Stimulated activated CD8-positive, alpha-beta memory T cell treated with anti-CD3 and anti-CD28 coated beads, Interleukin-15, amount 100 ng/mL, for 48 hours (primary cell): ENCODE measurements around the gene GSTA3.
"Not testable (repeated sequence)": the region's sequence is repeated elsewhere in the genome, so short reads cannot be mapped to it uniquely, and the experiment has no call there.

ENCODE experiments used
- DNase-seq, 2 donors: peaks; one replicate each; pipeline ENCODE4 v3.0.0-alpha.2; 2020; ENCODE audit warnings: low read depth in 2 of 2

Gene GSTA3

DNA sequence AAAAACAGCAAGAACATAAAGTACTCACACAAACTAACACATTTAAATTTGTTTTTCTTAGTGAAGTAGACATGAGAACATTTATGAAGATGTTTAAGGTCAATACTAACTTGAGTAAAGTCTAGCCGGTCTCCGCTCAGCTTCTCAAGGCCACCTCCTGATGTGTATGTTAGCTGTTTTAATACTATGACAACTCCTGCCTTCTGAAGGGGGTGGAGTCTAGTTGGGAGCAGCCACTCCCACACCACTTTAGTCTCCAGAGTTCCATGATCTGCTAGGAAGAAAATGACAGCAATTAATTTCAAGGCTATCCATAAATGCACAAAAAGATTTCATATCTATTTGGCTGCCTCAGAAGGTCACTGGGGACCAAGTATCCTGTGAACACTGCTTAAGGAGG, at the start of gene GSTA3:
GSTA3 (minus strand) TSS at position 168 of the 400 bp plus-strand sequence. CDS start 3,864 bp downstream, outside the sequence.
- DNase-seq, result no peak

DNA sequence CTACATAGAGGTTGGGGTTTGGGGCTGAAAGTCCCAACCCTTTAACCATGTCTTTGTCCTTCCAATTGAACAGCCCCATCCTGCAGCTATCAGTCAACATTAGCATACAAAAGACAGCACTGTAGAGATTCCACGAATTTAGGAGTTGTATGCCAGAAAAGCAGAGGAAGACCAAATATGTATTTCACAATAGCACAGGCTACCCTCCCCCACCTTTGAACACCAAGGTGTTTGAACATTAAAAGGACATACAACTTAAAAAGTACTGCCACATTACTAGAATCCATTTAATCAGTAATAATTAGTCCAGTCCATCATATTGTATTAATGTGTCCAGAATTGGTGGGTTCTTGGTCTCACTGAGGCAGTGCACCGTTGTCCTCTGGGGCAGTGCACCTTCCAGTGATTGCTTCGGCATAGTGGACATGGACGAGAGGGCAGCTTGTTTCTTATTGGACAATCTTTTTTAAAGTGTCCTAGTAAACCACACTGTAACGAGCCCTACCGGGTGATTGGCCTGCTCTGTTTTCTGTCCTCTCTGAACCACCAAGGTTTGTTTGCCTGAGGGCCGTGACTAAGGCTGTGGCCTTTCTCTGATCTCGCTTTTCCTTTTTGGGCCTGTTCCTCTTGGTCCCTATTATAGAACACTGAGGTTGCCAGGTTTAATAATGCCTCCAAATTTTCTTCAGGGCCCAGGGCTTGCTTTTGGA, 49.2 kb upstream of the GSTA3 start:
- DNase-seq, result no peak

DNA sequence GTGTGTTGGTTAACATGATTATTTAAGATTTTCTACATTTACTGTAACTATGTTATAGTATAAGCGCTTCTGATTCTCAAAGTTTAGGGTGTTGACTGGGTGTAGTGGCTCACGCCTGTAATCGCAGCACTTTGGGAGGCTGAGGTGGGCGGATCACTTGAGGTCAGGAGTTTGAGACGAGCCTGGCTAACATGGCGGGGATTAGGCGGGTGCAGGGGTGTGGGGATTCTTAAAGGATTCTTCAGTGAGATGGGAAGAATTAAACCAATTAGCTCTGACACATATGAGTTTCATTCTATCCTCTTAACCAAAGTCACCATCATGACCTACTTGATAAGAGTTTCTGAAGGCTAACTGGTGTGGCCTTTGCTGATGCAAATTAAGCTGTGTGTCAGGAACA, 46.4 kb upstream of the GSTA3 start:
- DNase-seq, result no peak

DNA sequence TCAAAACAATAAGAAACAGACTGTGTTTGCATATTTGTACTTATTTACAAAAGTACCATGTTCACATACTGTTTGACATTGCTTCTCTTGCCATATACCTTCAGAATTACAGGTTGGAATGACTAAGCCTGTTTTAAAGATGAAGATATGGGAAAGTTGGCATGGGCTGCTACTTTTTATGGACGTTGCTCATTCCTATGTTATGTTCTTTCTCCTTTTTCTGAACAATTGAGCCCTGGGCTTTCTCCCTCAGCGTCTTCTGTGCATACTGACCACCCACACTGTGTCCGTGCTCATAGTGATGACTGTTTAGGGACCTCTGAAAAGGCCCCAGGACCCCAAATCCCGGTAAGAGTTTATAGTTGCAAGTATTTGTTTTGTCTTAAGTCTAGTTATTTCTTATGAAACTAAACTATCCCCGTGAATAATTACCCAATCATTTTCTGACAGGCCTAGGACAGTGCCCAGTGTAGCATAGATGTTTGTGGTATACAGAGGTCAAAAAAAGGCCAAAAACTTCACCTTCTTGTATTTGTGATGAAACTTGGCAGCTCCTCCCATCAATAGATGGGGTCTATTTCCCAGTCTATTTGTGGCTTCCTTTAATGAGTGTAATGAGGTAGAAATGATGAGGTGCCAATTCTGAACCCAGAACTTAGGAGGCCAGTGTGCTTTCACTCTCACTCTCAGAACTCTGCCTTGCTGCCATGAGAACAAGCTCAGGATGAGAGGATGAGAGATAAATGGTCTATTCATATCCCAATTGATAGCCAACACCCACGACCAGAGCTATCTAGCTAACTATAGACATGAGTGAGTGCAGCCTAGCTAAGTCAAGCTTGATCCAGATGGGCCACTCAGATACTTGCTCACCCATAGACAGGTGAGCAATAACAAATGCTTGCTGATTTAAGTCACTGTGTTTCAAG, 44.7 kb upstream of the GSTA3 start:
- no peak for DNase-seq

DNA sequence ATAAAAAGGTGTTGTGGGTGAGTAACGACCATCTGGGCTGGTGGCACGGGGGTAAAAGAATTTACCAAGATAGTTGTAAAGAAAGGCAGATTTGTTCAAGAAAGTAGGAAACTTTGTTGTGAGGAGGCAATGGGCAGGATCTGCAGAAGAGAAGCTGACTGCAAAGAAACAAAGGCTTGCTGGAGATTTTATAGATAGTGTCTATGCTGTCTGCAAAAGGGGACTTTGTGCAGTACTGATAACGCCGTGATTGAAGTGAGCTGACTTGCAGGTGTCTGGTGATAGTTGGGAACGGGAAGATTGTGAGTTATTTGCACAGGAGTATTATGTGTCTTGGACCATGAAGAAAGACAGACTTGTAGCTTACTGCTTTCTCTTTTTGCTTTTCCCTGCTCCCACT, 36.8 kb upstream of the GSTA3 start:
- no peak for DNase-seq

DNA sequence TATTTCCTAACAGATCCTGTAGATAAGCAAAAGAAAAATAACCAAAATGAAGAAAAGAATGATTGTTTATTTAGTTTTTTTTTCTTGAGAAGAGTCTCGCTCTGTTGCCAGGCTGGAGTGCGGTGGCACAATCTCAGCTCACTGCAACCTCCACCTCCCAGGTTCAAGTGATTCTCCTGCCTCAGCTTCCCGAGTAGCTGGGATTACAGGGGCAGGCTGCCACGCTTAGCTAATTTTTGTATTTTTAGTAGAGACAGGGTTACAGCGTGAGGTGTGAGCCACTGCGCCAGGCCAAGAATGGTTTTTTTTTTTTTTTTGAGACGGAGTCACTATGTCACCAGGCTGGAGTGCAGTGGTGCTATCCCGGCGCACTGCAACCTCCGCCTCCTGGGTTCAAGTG, 33.3 kb upstream of the GSTA3 start:
- not testable (repeated sequence) for DNase-seq

DNA sequence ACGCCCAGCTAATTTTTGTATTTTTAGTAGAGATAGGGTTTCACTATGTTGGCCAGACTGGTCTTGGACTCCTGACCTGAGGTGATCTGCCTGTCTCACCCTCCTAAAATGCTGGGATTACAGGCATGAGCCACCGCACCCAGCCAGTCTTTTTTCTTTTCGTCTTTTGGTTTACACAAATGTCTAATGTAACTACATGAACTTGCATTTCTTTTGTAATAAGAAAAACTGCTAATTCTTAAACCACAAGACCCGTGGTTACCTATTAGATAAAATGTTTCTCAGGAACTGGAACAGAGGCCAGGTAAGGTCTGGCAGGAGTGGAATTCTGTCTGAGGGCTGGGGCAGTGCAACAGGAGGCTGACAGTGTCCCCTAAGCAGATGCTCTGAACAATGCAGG, 32.7 kb upstream of the GSTA3 start:
- DNase-seq, result no peak

DNA sequence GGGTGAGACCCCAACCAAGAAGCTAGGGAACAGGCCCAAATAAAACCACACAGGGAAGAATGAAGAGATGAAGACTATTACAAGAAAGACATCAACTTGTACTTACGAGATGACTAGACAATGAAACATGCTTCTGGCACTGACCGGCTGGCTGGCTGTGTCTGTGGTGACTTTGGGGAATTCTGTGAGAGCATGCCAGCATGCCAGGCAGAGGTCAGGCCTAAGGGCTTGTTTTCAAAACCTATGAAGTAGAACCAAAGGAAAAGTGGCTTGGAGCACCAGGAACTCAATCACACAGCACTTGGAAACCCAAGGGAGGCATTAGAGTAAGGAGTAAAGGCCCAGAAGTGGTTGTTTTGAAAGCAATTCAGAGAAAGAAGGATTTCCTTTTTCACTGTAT, 28.4 kb upstream of the GSTA3 start:
- no peak for DNase-seq

DNA sequence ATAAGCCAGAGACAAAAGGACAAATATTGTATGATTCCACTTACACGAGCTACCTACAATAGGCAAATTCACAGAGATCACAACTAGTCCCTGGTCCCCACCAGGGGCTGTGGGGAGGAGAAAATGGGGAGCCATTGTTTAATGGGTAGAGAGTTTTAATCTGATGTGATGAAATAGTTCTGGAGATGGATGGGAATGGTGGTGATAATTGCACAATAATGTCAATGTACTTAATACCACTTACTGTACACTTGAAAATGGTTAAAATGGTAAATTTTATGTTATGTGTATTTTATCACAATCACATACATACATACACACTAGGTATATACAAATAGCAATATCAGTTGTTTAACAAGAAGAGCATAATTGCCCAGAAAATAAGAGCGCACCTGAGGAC, 24.3 kb upstream of the GSTA3 start:
- no peak for DNase-seq

DNA sequence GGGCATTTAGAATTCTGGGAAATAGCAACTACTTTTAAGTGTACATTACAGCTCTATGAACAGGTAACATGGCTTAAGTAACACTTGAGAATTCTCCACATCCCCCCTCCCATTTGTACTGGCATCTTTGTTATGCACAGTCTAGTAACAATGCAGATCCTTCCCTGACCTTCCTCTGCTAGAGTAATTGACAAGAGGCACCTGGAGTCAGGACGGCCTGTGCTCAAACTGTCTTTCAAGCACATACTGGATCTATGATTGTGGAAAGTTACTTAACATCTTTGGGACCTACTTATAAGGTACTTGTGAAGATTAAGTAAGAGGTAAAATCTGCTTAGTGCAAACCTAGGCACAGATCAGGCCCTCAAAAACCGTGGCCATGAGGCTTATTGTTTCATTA, 21.9 kb upstream of the GSTA3 start:
- DNase-seq, result no peak

DNA sequence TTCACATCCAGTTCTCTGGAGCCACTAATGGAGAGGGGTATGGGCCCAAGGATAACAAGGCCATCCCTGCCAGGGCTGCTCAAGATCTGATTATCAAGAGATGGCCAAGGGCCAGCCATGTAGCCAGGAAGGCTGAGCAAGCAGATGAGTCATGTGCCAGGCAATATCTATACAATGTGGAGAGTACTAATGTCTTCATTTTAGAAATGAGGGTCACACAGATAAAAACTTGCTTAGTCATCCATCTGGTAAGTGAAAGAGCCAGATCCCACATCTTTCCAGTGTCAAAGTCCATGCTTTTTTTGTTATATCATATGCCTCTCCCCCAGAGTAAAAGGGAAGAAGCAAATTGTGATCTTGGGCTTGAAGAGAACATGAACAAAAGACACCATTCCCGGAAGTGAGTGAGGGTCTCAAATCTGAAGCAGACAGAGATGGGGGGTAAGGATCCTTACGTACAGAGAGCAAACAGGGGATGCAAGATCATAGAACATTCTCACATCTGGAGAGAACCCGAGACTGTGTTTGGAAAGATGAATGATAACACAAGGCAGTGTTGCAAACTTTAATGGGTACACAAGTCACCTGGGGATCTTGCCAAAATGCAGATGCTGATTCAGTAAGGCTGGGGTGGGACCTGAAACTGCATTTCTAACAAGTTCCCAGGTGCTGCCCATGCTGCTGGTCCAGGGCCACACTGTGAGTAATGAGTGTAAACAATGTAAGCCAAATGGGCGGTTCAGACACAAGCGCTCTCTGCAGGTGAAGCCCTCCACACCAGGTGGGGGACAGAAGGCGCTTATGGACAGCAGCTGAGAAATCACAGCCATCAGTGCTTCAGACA, 20.0 kb upstream of the GSTA3 start:
- DNase-seq, result no peak

DNA sequence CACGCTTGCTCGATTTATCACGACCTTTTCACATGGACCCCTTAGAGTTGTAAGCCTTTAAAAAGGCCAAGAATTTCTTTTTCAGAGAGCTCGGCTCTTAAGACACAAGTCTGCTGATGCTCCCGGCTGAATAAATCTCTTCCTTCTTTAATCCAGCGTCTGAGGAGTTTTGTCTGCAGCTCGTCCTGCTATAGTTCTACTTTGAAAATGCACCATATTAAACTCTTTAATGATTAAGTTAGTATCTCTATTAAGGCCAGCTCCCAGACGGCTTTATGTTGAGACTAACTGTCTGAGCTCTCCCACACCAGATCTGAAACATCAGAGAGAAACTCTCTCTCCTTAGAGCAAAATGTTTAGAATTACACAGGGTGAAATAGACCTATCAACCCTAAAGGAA, 18.0 kb upstream of the GSTA3 start:
- DNase-seq, result no peak

DNA sequence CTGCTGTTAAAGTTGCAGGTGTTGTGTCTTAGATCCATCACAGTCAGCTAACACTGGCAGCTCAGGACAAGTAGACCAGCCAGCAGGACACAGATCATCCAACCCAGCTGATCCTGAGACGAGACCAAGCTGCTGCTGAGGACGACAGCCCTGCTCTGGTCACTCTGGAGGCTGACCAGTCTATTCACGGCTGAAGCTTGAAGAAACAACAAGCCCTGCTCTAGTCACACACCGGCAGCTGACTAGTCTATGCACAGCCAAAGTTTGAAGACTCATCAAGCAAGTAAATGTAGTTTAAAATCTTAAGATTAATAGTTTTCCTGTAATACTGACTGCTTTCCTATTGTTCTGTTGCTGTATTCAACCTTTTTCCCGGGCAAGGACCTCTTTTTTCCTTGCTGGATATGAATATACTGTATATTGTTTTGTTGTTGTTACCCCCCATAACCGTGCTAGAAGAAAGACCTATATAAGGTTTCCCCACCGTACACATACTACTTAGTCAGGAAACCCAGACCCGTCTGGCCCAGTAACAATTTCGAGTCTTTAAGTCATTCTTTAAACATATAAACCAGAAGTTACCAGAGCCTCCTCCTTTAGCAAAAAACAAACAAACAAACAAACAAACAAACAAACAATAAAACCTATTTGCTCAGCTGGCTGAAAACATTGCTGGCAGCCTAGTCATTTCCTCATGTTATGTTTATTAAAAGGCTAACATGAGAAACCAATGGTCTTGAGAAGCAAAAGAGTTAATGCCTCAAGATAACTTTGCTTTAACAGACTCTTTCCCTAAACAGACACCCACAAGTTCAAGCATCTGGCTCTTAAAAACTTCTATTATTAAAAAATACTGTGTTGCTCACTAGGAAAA, 16.7 kb upstream of the GSTA3 start:
- no peak for DNase-seq

DNA sequence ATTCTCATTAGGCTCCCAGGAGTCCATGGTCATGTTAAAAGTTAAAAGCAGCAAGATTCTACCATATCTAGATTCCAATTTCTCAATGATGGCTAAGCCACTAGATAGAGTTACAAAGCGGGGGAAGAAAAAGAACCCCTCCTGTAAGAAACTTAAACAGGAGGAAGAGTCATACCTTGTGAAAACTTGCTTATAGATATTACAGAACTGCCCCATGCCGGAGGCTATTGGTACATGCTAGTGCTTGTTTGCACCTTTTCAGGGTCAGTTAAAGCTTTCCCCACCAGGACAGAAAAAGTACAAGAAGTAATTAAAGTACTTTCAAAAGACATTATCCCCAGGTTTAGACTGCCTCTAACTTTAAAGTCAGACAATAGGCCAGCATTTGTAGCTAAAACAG, 15.5 kb upstream of the GSTA3 start:
- DNase-seq, result no peak

DNA sequence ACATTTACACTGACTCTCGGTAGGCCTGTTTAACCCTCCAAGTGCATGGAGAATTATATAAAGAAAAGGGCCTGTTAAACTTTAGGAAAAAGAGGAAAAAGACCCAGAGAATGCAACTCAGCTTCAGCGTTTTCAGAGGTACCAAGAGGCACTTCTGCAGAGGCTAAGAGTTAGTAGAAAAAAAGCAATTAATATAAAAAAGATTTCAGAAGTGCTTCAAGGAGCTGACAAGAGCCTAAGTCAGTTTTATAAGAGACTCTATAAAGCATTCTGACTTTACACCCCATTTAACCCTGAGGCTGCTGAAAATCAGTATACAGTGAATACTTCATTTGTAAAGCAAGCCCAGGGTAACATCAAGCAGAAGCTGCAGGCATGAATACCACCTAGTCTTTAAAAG, 14.2 kb upstream of the GSTA3 start:
- DNase-seq, result not testable (repeated sequence)

DNA sequence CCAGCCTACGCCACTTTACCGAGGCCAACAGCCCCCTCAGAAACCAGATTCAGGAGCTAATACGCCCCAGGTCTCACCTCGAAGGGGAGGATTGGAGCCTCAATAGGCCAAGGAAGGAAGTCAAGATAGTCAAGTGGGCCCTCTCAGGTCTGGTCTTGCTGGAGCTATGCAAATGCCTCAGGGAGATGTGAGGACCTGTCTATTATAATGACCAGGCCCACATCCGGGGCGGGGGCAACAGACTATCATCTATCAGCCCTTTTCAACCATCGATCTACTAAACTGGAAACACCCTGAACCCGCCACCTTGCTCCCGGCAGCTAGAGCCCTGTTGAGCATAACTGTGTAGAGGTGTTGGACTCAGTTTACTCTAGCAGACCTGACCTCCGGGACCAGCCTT, 12.7 kb upstream of the GSTA3 start:
- no peak for DNase-seq

DNA sequence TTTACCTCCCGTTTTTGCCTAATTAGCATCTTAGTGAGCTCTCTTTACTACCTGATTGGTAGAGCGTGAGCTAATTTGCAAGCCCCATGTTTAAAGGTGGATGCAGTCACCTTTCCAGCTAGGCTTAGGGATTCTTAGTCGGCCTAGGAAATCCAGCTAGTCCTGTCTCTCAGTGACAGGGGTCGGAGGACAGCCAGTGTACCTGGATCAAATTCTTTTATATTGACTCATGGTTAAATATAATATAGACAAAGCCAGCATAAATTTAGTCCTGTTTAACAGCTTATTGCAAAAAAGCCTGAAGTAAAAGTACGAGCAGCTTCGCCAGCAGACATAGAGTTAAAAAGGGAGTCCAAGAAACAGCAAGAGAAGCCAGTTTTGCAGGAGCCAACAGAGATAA, 12.2 kb upstream of the GSTA3 start:
- no peak for DNase-seq

DNA sequence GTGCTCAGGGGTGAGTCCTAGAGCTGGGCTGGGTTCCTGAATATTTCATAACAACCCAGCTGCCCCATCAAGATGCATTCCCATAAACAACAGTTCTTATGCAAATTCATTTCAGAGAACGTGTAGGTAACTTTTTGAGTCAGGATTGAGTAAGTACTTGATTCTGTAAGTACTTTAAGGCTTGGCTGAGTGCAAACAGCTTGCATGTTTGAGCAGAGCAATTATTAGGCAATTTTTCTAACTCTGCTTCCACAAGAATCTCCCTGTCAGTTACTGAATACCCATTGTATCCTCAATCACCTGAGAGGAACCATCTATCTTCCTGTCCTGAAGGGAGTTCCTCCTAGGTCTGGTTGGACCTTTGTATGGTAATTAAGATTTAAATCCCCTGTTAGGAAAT, 10.0 kb upstream of the GSTA3 start:
- DNase-seq, result not testable (repeated sequence)

DNA sequence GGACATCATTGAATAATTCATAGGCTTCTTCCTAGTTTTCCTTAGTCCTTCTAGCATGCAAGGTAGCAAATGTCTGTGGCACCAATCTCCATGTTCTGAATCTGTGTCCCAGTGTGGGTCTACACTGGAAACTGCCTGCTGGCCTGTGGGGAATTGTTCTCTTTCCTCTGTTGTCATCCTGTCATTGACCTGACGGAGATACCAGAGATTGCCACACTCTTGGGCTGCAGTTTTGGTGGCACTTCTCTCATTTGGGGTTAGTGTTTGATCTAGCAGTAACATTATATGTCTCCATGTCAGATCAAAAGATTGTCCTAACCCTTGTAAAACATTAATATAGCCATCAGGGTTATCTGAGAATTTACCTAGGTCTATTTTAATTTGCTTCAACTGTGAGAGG, 9.3 kb upstream of the GSTA3 start:
- not testable (repeated sequence) for DNase-seq

DNA sequence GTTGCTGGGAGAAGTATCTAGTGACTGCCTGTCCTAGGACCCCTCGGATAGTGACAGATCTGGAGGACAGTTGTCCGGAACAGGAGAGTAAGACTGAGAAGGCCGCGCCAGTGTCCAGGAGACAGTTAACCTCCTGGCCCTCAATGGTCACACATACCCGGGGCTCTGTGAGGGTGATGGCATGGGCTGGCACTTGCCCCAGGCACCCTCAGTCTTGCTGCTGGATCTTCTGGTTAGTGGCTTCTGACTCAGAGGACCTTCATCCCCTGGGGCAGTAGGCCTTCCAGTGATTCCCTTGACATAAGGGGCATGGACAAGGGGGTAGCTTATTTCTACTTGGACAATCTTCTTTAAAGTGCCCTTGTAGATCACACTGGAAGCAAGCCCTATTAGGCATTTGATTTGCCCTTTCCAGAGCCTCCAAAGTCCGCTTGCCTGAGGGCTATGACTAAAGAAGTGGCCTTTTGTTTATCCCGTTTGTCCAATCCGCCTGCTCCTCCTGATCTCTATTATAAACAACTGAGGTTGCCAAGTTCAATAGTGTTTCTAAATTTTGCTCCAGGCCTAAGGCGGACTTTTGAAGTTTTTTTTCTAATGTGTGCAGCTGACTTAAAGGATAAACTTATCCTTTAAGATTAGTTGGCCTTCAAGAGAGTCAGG, 8.7 kb upstream of the GSTA3 start:
- not testable (repeated sequence) for DNase-seq

DNA sequence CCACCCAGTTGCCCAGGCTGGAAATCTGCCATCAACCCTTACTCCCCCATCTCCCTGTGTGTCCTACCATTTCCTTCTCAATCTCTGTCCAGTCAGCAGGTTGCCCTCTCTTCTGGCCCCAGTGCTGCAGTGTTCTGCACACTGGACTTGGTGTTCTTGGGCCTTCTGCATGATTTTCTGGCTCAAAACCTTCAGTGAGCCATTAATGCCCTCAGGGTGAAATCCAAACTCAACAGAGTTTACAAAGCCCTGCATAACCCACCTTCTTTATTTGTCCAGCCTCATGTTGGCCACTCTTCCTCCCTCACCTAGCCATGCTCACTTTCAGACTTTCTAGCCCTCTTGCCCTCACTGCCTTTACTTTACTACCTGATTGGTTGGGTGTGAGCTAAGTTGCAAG, 5.0 kb upstream of the GSTA3 start:
- DNase-seq, result no peak
